ENCODE data around the gene LRRC18.

- TF ChIP-seq CTCF (IDR thresholded peaks at IDR 0.05; ENCODE audit: low read depth, low read length) (no peak), POLR2A (IDR thresholded peaks at IDR 0.05; ENCODE audit: extremely low read depth, insufficient read length) (no peak), MAX (IDR thresholded peaks at IDR 0.05; ENCODE audit: low read depth, low read length) (no peak), MYC (IDR thresholded peaks at IDR 0.05; ENCODE audit: low read depth, low read length) (no peak)
Measured at GRCh38 chr10:48894911-48895802, 44.5 kb downstream of the LRRC18 start.

All from NB4 (cell line).